Endothelial cell of hepatic sinusoid (primary cell): Measurements from ENCODE around the gene NAGLU.

ENCODE experiments used
- in situ Hi-C: cut with HindIII; loops from 2 replicates; pipeline ENCODE4 v1.10.0; 2017; ENCODE audit warnings: low sequenced_read_pairs

Gene NAGLU

GRCh38 chr17:42581744-42582270, 45.8 kb downstream of the NAGLU start:
- in situ Hi-C loops, result no loop called here

DNA sequence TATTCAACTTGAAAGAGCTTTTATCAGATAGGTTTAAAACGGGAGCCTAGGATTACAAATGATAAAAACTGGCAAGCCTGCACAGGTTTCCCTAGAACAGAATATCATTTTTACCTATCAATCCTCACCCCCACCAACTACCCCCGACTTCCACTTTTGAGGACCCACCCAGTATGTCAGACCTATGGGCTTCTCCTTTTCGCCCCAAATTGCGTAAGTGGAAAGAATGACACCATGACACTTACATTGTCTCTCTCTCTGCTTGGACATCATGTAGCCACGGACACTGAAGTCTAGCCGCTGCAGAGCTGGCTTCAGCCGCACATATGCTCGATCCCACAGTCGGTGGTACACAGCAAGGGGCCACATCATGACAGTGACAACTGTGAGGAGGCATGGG, 48.8 kb downstream of the NAGLU start:
- in situ Hi-C loops, result no loop called here

GRCh38 chr17:42585353-42585752, 49.3 kb downstream of the NAGLU start:
- in situ Hi-C loops, result no loop called here

- in situ Hi-C loops, result no loop called here
Observed at GRCh38 chr17:42586514-42587230, 50.6 kb downstream of the NAGLU start.

DNA sequence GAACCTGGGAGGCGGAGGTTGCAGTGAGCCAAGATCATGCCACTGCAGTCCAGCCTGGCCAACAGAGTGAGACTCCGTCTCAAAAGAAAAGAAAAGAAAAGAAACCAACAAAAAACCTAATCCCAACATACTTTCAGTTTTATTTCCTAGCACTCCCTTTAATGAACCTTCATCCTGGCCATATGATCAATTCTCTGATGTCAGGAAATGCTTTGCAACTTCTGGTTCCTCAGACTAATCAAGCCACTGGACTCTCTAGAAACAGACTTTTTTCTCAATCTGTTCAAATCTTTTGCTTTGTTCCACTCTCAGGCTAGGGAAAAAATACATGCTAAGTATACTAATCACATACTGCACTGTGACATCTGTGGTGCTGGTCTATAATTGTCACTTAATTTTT, 54.8 kb downstream of the NAGLU start:
- in situ Hi-C loops, result no loop called here

DNA sequence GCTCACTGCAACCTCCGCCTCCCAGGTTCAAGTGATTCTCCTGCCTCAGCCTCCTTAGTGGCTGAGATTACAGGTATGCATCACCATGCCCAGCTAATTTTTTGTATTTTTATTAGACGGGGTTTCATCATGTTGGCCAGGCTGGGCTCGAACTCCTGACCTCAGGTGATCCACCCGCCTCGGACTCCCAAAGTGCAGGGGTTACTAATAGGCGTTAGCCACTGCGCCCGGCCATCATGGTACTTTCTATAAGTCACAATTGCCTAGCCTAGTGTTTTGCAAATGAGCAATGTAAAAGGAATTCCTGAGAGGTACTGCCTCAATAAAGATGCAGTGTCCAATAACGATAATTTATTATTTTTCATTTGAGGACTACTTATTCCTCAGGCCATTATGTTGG, 55.4 kb downstream of the NAGLU start:
- in situ Hi-C loops, result no loop called here
